GM23338 (cell line): ENCODE measurements around the gene PDSS2. TPM values are rescaled to one million over a fixed set of nuclear protein-coding genes. Genes with fewer than 3 reads are reported as not detected.

Experiments
- ATAC-seq: fragments of 200-7000 bp; cut with Tn5 transposase; 3 replicates; pipeline ENCODE4 v1.9.1; 2020
- DNase-seq: peaks from one replicate; pipeline ENCODE4 v3.0.0-alpha.2; 2015; ENCODE audit warnings: low spot score
- H2AFZ ChIP-seq: fragments of 200-600 bp; sonication (generic); 2 replicates; pipeline ENCODE4 v1.8.0; 2016; ENCODE audit warnings: antibody characterized with exemption, mild to moderate bottlenecking, moderate library complexity
- H3F3A ChIP-seq: fragments of 200-600 bp; sonication (generic); replicated peaks from 2 replicates; pipeline ENCODE4 v1.8.0; 2017; ENCODE audit warnings: antibody characterized with exemption, mixed run types, low read depth
- H3K27ac ChIP-seq: fragments of 200-600 bp; sonication (generic); 2 replicates; pipeline ENCODE4 v1.6.1; 2016; ENCODE audit warnings: low read depth
- H3K27me3 ChIP-seq: fragments of 200-600 bp; sonication (generic); 2 replicates; pipeline ENCODE4 v1.8.0; 2016; ENCODE audit warnings: mild to moderate bottlenecking, mixed run types, moderate library complexity; ENCODE audit not compliant: insufficient read depth
- H3K36me3 ChIP-seq: fragments of 200-600 bp; sonication (generic); 2 replicates; pipeline ENCODE4 v1.8.0; 2016; ENCODE audit warnings: mild to moderate bottlenecking; ENCODE audit not compliant: insufficient read depth
- H3K4me1 ChIP-seq: fragments of 200-600 bp; sonication (generic); 2 replicates; pipeline ENCODE4 v1.8.0; 2016; ENCODE audit warnings: mild to moderate bottlenecking, moderate library complexity; ENCODE audit not compliant: insufficient read depth
- H3K4me2 ChIP-seq: fragments of 200-600 bp; sonication (generic); 2 replicates; pipeline ENCODE4 v1.7.1; 2017; ENCODE audit warnings: mixed run types
- H3K4me3 ChIP-seq: fragments of 200-600 bp; sonication (generic); 2 replicates; pipeline ENCODE4 v1.6.1; 2016; ENCODE audit warnings: mixed run types
- H3K79me2 ChIP-seq: fragments of 200-600 bp; sonication (generic); replicated peaks from 2 replicates; pipeline ENCODE4 v1.8.0; 2017; ENCODE audit warnings: mild to moderate bottlenecking; ENCODE audit not compliant: insufficient read depth
- H3K9me2 ChIP-seq: fragments of 200-600 bp; sonication (generic); 2 replicates; pipeline ENCODE4 v1.8.0; 2017; ENCODE audit not compliant: insufficient read depth
- H4K20me1 ChIP-seq: fragments of 200-600 bp; sonication (generic); replicated peaks from 2 replicates; pipeline ENCODE4 v1.8.0; 2017; ENCODE audit warnings: mild to moderate bottlenecking; ENCODE audit not compliant: insufficient read depth
- H3K27ac Mint-ChIP-seq: 2 replicates; pipeline ENCODE4 v1.8.0; 2020; ENCODE audit warnings: inconsistent platforms, mild to moderate bottlenecking, moderate library complexity, mixed read lengths
- H3K27me3 Mint-ChIP-seq: 3 replicates; pipeline ENCODE4 v1.8.0; 2022; ENCODE audit warnings: low read depth, mild to moderate bottlenecking, moderate library complexity, mixed read lengths, inconsistent platforms; ENCODE audit not compliant: insufficient read depth, poor library complexity
- H3K36me3 Mint-ChIP-seq: 3 replicates; pipeline ENCODE4 v1.8.0; 2021; ENCODE audit warnings: low read depth, mild to moderate bottlenecking, inconsistent platforms, moderate library complexity, mixed read lengths
- H3K4me1 Mint-ChIP-seq: 3 replicates; pipeline ENCODE4 v1.8.0; 2020; ENCODE audit warnings: mild to moderate bottlenecking, inconsistent platforms, mixed read lengths
- H3K4me3 Mint-ChIP-seq: 3 replicates; pipeline ENCODE4 v1.8.0; 2021; ENCODE audit warnings: moderate library complexity, mild to moderate bottlenecking, inconsistent platforms, mixed read lengths
- H3K9me3 Mint-ChIP-seq: 3 replicates; pipeline ENCODE4 v1.8.0; 2020; ENCODE audit warnings: moderate library complexity, mild to moderate bottlenecking, inconsistent platforms, mixed read lengths
- CTCF ChIP-seq, 2 experiments: fragments of 200-600 bp in 1 of 2; sonication (generic) in 1 of 2; conservative IDR thresholded peaks; 2 replicates each; pipeline versions ENCODE4 v1.5.1 to v1.6.1; 2016 to 2017; ENCODE audit warnings: antibody characterized with exemption in 2 of 2, low read depth in 2 of 2, mild to moderate bottlenecking in 2 of 2, moderate library complexity in 1 of 2
- EZH2 ChIP-seq: fragments of 200-600 bp; sonication (generic); IDR thresholded peaks from one replicate; pipeline ENCODE4 v1.8.0; 2017; ENCODE audit warnings: antibody characterized with exemption, mild to moderate bottlenecking, low read depth; ENCODE audit not compliant: unreplicated experiment
- JUNB ChIP-seq: IDR thresholded peaks from one replicate; pipeline ENCODE4 v1.6.1; 2016; ENCODE audit warnings: antibody characterized with exemption; ENCODE audit not compliant: unreplicated experiment
- NANOG ChIP-seq: IDR thresholded peaks from 2 replicates; pipeline ENCODE4 v1.6.1; 2016; ENCODE audit warnings: antibody characterized with exemption, borderline replicate concordance
- POLR2AphosphoS5 ChIP-seq: IDR thresholded peaks from 2 replicates; pipeline ENCODE4 v1.6.1; 2016; ENCODE audit warnings: antibody characterized with exemption, low read depth
- REST ChIP-seq: IDR thresholded peaks from one replicate; pipeline ENCODE4 v1.6.1; 2018; ENCODE audit warnings: antibody characterized with exemption; ENCODE audit not compliant: unreplicated experiment
- polyA plus RNA-seq: library from polyadenylated mRNA; unstranded; fragments of >200 nt; fragmentation: Nextera tagmentation; extraction: Ambion mirVana; gene quantifications from 2 replicates; pipeline ENCODE4 v1.2.1, GENCODE V29; 2016
- total RNA-seq: library from RNA; depleted of rRNA; stranded (reverse); fragments of >200 nt; shearing (Covaris generic); gene quantifications from 2 replicates; pipeline ENCODE4 v1.2.3, GENCODE V29; 2014
- TF ChIP-seq, protein P1 (sequence below): fragments of 250-450 bp; sonication (Bioruptor Pico); IDR thresholded peaks from 2 replicates; pipeline ENCODE4 v1.5.0; 2020; ENCODE audit warnings: mild to moderate bottlenecking, moderate library complexity

PDSS2 gene
- total and polyA plus RNA-seq, 2 experiments from 2014 or later = 7.3 to 16.7 TPM

- Histone ChIP-seq H2AFZ (no peak overlapping the region), H3K27me3 (no peaks in the 10 kb centered on the region), H3K9me2 (no peaks in the 10 kb centered on the region), H3K79me2 (no peaks in the 10 kb centered on the region), H4K20me1 (no peaks in the 10 kb centered on the region), H3K4me3 (no peak overlapping the region), H3F3A (no peaks in the 10 kb centered on the region), H3K4me2 (no peak overlapping the region), H3K27ac (no peak overlapping the region), H3K4me1 (no peaks in the 10 kb centered on the region), H3K36me3 (no peaks in the 10 kb centered on the region)
- H3K4me3 Mint-ChIP-seq = no peak overlapping the region
- no peaks in the 10 kb centered on the region for H3K4me1 Mint-ChIP-seq
- no peaks in the 10 kb centered on the region for H3K9me3 Mint-ChIP-seq
- peaks cover 2% of the 10 kb centered on the region for H3K27me3 Mint-ChIP-seq
- no peak for TF ChIP-seq CTCF (conservative IDR thresholded peaks at IDR 0.05; ENCODE audit: low read depth in 2 of 2)
- TF ChIP-seq JUNB = no peak
- no peak for TF ChIP-seq EZH2
- no peak for TF ChIP-seq POLR2AphosphoS5
- TF ChIP-seq, protein P1, sequence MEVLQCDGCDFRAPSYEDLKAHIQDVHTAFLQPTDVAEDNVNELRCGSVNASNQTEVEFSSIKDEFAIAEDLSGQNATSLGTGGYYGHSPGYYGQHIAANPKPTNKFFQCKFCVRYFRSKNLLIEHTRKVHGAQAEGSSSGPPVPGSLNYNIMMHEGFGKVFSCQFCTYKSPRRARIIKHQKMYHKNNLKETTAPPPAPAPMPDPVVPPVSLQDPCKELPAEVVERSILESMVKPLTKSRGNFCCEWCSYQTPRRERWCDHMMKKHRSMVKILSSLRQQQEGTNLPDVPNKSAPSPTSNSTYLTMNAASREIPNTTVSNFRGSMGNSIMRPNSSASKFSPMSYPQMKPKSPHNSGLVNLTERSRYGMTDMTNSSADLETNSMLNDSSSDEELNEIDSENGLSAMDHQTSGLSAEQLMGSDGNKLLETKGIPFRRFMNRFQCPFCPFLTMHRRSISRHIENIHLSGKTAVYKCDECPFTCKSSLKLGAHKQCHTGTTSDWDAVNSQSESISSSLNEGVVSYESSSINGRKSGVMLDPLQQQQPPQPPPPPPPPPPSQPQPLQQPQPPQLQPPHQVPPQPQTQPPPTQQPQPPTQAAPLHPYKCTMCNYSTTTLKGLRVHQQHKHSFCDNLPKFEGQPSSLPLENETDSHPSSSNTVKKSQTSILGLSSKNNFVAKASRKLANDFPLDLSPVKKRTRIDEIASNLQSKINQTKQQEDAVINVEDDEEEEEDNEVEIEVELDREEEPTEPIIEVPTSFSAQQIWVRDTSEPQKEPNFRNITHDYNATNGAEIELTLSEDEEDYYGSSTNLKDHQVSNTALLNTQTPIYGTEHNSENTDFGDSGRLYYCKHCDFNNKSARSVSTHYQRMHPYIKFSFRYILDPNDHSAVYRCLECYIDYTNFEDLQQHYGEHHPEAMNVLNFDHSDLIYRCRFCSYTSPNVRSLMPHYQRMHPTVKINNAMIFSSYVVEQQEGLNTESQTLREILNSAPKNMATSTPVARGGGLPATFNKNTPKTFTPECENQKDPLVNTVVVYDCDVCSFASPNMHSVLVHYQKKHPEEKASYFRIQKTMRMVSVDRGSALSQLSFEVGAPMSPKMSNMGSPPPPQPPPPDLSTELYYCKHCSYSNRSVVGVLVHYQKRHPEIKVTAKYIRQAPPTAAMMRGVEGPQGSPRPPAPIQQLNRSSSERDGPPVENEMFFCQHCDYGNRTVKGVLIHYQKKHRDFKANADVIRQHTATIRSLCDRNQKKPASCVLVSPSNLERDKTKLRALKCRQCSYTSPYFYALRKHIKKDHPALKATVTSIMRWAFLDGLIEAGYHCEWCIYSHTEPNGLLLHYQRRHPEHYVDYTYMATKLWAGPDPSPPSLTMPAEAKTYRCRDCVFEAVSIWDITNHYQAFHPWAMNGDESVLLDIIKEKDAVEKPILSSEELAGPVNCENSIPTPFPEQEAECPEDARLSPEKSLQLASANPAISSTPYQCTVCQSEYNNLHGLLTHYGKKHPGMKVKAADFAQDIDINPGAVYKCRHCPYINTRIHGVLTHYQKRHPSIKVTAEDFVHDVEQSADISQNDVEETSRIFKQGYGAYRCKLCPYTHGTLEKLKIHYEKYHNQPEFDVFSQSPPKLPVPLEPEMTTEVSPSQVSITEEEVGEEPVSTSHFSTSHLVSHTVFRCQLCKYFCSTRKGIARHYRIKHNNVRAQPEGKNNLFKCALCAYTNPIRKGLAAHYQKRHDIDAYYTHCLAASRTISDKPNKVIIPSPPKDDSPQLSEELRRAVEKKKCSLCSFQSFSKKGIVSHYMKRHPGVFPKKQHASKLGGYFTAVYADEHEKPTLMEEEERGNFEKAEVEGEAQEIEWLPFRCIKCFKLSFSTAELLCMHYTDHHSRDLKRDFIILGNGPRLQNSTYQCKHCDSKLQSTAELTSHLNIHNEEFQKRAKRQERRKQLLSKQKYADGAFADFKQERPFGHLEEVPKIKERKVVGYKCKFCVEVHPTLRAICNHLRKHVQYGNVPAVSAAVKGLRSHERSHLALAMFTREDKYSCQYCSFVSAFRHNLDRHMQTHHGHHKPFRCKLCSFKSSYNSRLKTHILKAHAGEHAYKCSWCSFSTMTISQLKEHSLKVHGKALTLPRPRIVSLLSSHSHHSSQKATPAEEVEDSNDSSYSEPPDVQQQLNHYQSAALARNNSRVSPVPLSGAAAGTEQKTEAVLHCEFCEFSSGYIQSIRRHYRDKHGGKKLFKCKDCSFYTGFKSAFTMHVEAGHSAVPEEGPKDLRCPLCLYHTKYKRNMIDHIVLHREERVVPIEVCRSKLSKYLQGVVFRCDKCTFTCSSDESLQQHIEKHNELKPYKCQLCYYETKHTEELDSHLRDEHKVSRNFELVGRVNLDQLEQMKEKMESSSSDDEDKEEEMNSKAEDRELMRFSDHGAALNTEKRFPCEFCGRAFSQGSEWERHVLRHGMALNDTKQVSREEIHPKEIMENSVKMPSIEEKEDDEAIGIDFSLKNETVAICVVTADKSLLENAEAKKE (CRISPR knock-in tag) = no peak
- TF ChIP-seq NANOG = no peak
- no peak for TF ChIP-seq REST
- no peak for DNase-seq
- ATAC-seq = no peak
- H3K27ac Mint-ChIP-seq = no peak overlapping the region
- no peaks in the 10 kb centered on the region for H3K36me3 Mint-ChIP-seq
Measured at GRCh38 chr6:107353773-107354382, 105.5 kb downstream of the PDSS2 start.
